ENCODE data around the gene NAXE. TPM values are rescaled to one million over a fixed set of nuclear protein-coding genes. Genes with fewer than 3 reads are reported as not detected.
"Not testable (repeated sequence)": the region's sequence is repeated elsewhere in the genome, so short reads cannot be mapped to it uniquely, and the experiment has no call there.

NAXE gene
- total and polyA plus RNA-seq, 12 donors, result 49.4 to 132 (median 101) TPM

DNA sequence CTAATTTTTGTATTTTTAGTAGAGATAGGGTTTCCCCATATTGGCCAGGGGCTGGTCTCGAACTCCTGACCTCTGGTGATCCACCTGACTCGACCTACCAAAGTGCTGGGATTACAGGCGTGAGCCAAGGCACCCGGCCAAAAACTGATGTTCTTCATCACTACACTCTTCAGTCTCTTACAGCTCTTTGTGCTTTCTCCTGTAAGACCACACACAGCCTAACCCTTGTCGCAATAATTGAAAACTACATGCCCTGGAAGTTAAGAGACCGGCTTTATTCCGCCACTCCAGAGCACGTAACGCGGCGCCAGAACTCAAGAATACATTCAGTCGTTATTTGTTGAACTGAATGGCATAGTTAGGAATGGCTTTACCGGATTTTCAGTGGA, 9.2 kb downstream of the NAXE start:
- peak overlapping the region in 2 of 5 donors; percentile 73 to 74 for H3K27ac ChIP-seq
- 1 to 3% (median 2%) methylated on average over 13 of the region's 13 CpGs for WGBS, 4 donors
- H3K36me3 ChIP-seq (replicated peaks in 1 of 2), result peaks cover 0 to 27% of the 10 kb centered on the region in 2 donors
- H3K9me3 ChIP-seq (replicated peaks in 1 of 3), result no peaks in the 10 kb centered on the region
- no peaks in the 10 kb centered on the region for H3K27me3 ChIP-seq
- peak overlapping the region; percentile 11 to 64 (median 35) for H3K4me3 ChIP-seq
- peaks cover 6 to 16% of the 10 kb centered on the region in 2 donors for H3K4me1 ChIP-seq (replicated peaks in 1 of 2)
- intact Hi-C loops (cut with DNase I), result no loop called here
- TF ChIP-seq POLR2A (IDR thresholded peaks at IDR 0.05), result no peak
- TF ChIP-seq CTCF (IDR thresholded peaks at IDR 0.05), result no peak
- no peak for DNase-seq

- Histone ChIP-seq H3K27ac (peak within 1 kb of the TSS in 4 of 5 donors; percentile 45 to 74 (median 66)), H3K4me1 (replicated peaks in 1 of 2) (peaks cover 6 to 16% of the 10 kb centered on the region in 2 donors), H3K36me3 (replicated peaks in 1 of 2) (peaks cover 0 to 22% of the 10 kb centered on the region in 2 donors), H3K9me3 (replicated peaks in 1 of 3) (no peaks in the 10 kb centered on the region), H3K27me3 (no peaks in the 10 kb centered on the region), H3K4me3 (peak within 1 kb of the TSS; percentile 11 to 64 (median 35))
- WGBS, 4 donors, result 0 to 1% (median 0%) methylated on average over 5 to 35 of the region's 35 CpGs
- intact Hi-C loops (cut with DNase I), result no loop called here
- peak; percentile 76 to 92 (median 88) for DNase-seq
- TF ChIP-seq POLR2A (IDR thresholded peaks at IDR 0.05), result peak in 1 of 2 donors; percentile 27
- no peak for TF ChIP-seq CTCF (IDR thresholded peaks at IDR 0.05)
Measured at GRCh38 chr1:156601122-156601830, 9.7 kb downstream of the NAXE start, which contains the start of gene GPATCH4. Gene GPATCH4, minus strand, starts transcription at chr1:156601479.

DNA sequence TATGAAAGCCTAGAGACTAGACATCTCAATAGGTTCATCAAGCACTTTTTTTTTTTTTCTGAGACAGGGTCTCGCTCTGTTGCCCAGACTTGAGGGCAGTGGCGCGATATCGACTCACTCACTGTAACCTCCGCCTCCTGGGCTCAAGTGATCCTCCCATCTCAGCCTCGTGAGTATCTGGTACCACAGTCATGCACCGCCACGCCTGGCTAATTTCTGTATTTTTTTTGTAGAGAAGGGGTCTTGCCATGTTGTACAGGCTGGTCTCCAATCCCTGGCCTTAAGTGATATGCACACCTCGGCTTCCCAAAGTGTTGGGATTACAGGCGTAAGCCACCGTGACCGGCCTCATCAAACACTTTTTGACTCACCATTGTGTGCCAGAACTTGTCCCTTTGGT, 10.3 kb downstream of the NAXE start:
- Histone ChIP-seq H3K27me3 (no peaks in the 10 kb centered on the region), H3K9me3 (replicated peaks in 1 of 3) (no peaks in the 10 kb centered on the region), H3K36me3 (replicated peaks in 1 of 2) (peaks cover 0 to 17% of the 10 kb centered on the region in 2 donors), H3K4me3 (peak overlapping the region in 2 of 4 donors; percentile 30 to 64), H3K27ac (peak overlapping the region in 4 of 5 donors; percentile 45 to 74 (median 66)), H3K4me1 (replicated peaks in 1 of 2) (peaks cover 6 to 16% of the 10 kb centered on the region in 2 donors)
- TF ChIP-seq CTCF (IDR thresholded peaks at IDR 0.05), result no peak
- TF ChIP-seq POLR2A (IDR thresholded peaks at IDR 0.05), result no peak
- no peak for DNase-seq
- intact Hi-C loops (cut with DNase I), result no loop called here
- 69 to 78% (median 70%) methylated on average over 12 of the region's 12 CpGs for WGBS, 4 donors

DNA sequence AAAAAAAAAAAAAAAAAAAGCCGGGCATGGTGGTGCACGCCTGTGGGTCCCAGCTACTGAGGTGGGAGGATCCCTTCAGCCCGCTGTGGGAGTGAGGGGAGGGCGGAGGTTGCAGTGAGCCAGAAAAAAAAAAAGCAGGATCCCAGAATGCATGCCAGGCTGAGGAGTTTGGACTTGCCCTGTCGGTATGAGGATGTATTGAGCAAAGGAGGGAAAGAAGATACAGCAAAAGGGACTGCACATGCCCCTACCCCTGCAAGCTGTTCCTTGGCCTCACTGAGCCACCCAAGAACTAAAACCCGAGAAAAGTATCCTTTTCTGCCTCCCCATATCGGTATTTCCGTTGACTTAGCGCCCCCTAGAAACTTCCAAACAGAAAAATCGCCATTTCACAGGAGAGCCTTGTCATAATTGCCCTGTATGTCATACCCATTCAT, 11.0 kb downstream of the NAXE start:
- peaks cover 6 to 16% of the 10 kb centered on the region in 2 donors for H3K4me1 ChIP-seq (replicated peaks in 1 of 2)
- intact Hi-C loops (cut with DNase I), result no loop called here
- H3K36me3 ChIP-seq (replicated peaks in 1 of 2), result peaks cover 0 to 10% of the 10 kb centered on the region in 2 donors
- H3K27me3 ChIP-seq, result no peaks in the 10 kb centered on the region
- no peak overlapping the region for H3K4me3 ChIP-seq
- no peak for DNase-seq
- H3K27ac ChIP-seq, result no peak overlapping the region
- WGBS, 4 donors, result 33 to 42% (median 37%) methylated on average over 10 of the region's 10 CpGs
- H3K9me3 ChIP-seq (replicated peaks in 1 of 3), result no peaks in the 10 kb centered on the region
- peak in 3 of 6 experiments; percentile 11 to 27 (median 25) for TF ChIP-seq CTCF (IDR thresholded peaks at IDR 0.05)
- no peak for TF ChIP-seq POLR2A (IDR thresholded peaks at IDR 0.05)

- H3K27ac ChIP-seq; H3K36me3 ChIP-seq (replicated peaks in 1 of 2); intact Hi-C loops (cut with DNase I); H3K4me3 ChIP-seq; H3K4me1 ChIP-seq (replicated peaks in 1 of 2); DNase-seq; H3K9me3 ChIP-seq (replicated peaks in 1 of 3): not testable (repeated sequence)
- WGBS, 4 donors, result 63 to 85% (median 72%) methylated on average over 4 of the region's 4 CpGs
- peaks cover 10% of the 10 kb centered on the region for H3K27me3 ChIP-seq
Measured at GRCh38 chr1:156607344-156607743, 15.8 kb downstream of the NAXE start.
